Ishikawa (cell line): Measurements from ENCODE around the gene SEC24C.

Experiments
- CEBPB ChIP-seq: IDR thresholded peaks from 2 replicates; pipeline ENCODE4 v1.6.1; 2012
- CREB1 ChIP-seq: IDR thresholded peaks from 2 replicates; pipeline ENCODE4 v1.6.1; 2012; ENCODE audit warnings: low read depth
- EGR1 ChIP-seq: IDR thresholded peaks from 2 replicates; pipeline ENCODE4 v1.6.1; 2012
- EP300 ChIP-seq: IDR thresholded peaks from 2 replicates; pipeline ENCODE4 v1.6.1; 2012; ENCODE audit warnings: borderline replicate concordance
- FOXM1 ChIP-seq: IDR thresholded peaks from 2 replicates; pipeline ENCODE4 v1.6.1; 2012; ENCODE audit warnings: low read depth, borderline replicate concordance
- NFIC ChIP-seq: IDR thresholded peaks from 2 replicates; pipeline ENCODE4 v1.6.1; 2012
- RAD21 ChIP-seq: IDR thresholded peaks from 2 replicates; pipeline ENCODE4 v1.6.1; 2012; ENCODE audit warnings: low read depth
- TAF1 ChIP-seq: IDR thresholded peaks from 2 replicates; pipeline ENCODE4 v1.6.1; 2012; ENCODE audit warnings: low read depth, mild to moderate bottlenecking
- TCF12 ChIP-seq: IDR thresholded peaks from 2 replicates; pipeline ENCODE4 v1.6.1; 2012; ENCODE audit warnings: low read depth
- TEAD4 ChIP-seq: IDR thresholded peaks from 2 replicates; pipeline ENCODE4 v1.6.1; 2012
- YY1 ChIP-seq: IDR thresholded peaks from 2 replicates; pipeline ENCODE4 v1.6.1; 2012; ENCODE audit warnings: low read depth
- ZBTB7A ChIP-seq: IDR thresholded peaks from 2 replicates; pipeline ENCODE4 v1.6.1; 2012; ENCODE audit warnings: low read depth
- TF ChIP-seq, protein P1 (sequence below): IDR thresholded peaks from 2 replicates; pipeline ENCODE4 v1.6.1; 2012
- TF ChIP-seq, protein P2 (sequence below): IDR thresholded peaks from 2 replicates; pipeline ENCODE4 v1.6.1; 2012
- TF ChIP-seq, protein P3 (sequence below): IDR thresholded peaks from 2 replicates; pipeline ENCODE4 v1.6.1; 2012; ENCODE audit warnings: low read depth, mild to moderate bottlenecking

Gene SEC24C

DNA sequence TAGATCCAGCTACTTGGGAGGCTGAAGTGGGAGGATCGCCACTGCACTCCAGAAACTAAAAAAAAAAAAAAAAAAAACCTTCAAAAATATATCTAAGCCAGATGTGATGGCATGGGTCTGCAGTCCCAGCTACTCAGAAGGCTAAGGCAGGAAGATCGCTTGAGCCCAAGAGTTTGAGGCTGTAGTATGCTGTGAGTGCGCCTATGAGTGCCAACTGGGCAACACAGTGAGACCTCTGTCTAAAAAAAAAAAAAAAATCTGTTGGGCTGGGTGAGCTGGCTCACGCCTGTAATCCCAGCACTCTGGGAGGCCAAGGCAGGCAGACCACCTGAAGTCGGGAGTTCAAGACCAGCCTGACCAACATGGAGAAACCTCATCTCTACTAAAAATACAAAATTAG, 34.8 kb downstream of the SEC24C start:
- TF ChIP-seq, protein P1, sequence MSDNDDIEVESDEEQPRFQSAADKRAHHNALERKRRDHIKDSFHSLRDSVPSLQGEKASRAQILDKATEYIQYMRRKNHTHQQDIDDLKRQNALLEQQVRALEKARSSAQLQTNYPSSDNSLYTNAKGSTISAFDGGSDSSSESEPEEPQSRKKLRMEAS = no peak
- TF ChIP-seq TCF12 (no peak), TAF1 (no peak), YY1 (no peak), NFIC (no peak), FOXM1 (no peak)

DNA sequence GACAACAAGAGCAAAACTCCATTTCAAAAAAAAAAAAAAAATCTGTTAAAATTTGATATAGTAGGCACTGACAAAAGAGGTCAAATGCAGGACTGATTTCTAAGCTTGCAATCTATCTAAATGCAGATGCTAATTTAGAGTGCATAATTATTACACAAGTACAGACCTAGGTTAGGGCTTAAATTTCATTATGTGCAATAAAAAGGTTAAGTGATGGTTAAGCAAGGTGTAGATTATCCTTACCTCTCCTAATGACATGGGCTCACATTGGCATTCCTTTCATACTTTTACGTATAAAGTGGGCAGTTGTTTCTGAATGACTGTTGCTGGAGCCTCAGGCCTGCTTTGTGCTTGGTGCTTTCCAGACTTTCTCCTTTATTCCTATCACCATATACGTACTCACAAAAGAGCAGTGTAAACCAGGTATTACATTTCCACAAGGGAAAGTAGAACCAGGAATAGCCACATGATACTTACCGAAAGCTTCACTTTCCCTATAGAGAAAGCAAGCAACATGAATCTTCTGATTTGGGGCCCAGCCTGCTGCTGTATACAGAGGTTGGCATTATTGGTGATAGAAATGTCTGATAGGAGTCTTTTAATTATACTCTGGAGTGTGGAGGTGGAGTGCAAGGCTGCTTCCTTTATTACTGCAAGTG, 35.5 kb downstream of the SEC24C start:
- no peak for TF ChIP-seq TAF1

DNA sequence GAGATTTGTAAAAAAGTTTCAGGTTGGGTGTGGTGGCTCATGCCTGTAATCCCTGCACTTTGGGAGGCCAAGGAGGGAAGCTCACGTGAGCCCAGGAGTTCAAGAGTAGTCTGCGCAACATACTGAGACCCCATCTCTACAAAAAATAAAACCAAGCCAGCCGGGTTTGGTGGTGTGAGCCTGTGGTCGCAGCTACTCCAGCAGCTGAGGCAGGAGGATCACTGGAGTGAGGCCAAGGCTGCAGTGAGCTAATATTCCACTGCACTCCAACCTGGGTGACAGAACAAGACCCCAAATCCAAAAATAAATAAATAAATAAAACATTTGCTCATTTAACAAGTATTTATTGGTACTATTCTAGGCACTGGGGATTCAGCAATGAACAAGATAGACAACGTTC, 36.1 kb downstream of the SEC24C start:
- TF ChIP-seq RAD21 (no peak), TCF12 (no peak), YY1 (no peak), TAF1 (no peak), CREB1 (no peak)
- TF ChIP-seq, protein P1 = no peak
- TF ChIP-seq, protein P2, sequence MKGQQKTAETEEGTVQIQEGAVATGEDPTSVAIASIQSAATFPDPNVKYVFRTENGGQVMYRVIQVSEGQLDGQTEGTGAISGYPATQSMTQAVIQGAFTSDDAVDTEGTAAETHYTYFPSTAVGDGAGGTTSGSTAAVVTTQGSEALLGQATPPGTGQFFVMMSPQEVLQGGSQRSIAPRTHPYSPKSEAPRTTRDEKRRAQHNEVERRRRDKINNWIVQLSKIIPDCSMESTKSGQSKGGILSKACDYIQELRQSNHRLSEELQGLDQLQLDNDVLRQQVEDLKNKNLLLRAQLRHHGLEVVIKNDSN = no peak

DNA sequence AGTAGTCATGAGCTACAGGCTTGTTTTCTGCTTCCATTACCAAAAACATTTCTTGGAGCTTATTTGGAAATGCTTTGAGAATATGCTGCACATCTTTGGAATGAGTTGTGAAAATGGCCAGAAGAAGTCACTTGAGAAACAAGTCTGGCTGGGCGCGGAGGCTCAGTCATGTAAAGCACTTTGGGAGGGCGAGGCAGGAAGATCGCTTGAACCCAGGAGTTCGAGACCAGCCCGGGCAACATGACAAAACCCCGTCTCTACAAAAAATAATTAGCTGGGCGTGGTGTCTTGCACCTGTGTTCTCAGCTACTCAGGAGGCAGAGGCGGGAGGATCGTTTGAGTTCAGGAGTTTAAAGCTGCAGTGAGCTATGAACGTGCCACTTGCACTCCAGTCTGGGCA, 36.8 kb downstream of the SEC24C start:
- TF ChIP-seq, protein P2 = no peak
- TF ChIP-seq NFIC (no peak), YY1 (no peak), RAD21 (no peak), ZBTB7A (no peak), TAF1 (no peak), EP300 (no peak), EGR1 (no peak), CREB1 (no peak)
- TF ChIP-seq, protein P3, sequence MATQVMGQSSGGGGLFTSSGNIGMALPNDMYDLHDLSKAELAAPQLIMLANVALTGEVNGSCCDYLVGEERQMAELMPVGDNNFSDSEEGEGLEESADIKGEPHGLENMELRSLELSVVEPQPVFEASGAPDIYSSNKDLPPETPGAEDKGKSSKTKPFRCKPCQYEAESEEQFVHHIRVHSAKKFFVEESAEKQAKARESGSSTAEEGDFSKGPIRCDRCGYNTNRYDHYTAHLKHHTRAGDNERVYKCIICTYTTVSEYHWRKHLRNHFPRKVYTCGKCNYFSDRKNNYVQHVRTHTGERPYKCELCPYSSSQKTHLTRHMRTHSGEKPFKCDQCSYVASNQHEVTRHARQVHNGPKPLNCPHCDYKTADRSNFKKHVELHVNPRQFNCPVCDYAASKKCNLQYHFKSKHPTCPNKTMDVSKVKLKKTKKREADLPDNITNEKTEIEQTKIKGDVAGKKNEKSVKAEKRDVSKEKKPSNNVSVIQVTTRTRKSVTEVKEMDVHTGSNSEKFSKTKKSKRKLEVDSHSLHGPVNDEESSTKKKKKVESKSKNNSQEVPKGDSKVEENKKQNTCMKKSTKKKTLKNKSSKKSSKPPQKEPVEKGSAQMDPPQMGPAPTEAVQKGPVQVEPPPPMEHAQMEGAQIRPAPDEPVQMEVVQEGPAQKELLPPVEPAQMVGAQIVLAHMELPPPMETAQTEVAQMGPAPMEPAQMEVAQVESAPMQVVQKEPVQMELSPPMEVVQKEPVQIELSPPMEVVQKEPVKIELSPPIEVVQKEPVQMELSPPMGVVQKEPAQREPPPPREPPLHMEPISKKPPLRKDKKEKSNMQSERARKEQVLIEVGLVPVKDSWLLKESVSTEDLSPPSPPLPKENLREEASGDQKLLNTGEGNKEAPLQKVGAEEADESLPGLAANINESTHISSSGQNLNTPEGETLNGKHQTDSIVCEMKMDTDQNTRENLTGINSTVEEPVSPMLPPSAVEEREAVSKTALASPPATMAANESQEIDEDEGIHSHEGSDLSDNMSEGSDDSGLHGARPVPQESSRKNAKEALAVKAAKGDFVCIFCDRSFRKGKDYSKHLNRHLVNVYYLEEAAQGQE = no peak

DNA sequence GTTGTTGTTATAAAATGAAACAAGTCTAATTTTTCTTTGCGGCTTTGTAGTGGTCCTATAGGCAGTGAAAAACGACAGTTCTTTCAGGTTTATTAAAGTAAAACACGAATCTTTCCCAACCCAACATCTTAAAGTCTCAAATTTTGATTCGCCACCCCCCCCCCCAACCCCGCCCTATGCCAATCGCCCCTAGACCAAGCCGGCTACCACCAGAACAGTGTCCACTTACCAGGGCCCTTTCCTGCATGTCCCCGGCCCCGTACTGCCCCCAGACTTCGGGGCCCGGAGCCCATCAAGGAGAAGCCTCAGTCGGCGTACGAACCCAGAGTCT, 37.3 kb downstream of the SEC24C start:
- TF ChIP-seq EP300 (no peak), ZBTB7A (no peak), FOXM1 (no peak), CEBPB (no peak), TAF1 (no peak)

DNA sequence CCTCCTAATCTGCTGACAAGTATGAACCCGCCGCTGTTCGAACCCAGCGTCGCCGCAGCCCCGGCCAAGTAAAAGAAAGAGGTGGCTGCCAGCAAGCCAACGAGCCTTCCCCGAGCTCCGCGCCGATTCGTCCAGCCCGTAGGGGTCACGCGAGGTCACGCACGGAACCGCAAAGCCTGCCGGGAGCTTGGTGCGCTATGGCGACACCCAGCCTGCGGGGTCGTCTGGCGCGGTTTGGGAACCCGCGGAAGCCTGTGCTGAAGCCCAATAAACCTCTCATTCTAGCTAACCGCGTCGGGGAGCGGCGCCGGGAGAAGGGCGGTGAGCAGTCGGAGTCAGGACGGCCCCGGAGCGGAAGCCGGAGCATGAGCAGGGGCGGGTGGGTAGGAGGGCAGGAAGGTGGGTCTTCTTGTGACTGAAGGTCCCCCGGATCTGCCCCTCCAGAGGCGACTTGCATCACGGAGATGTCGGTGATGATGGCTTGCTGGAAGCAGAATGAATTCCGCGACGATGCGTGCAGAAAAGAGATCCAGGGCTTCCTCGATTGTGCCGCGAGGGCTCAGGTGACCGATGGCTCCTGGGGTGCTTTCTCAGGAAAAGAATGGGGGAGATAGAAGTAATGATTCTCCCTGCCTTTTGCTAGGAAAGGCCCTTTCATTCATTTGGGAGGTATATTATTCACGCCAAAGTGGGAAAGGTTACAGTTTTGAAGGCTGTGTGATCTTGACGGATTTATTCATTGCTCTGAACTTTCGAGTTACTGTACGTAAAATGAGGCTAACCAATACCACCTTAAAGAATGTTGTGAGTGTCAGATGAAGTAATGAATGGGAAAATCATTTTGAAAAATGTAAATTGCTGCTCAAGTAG, 37.9 kb downstream of the SEC24C start, which contains the start of gene CHCHD1:
Gene CHCHD1 (plus strand): TSS at position 170 of the 870 bp plus-strand sequence. CDS start 28 bp downstream, at position 198.
- TF ChIP-seq NFIC = peak; percentile 62
- TF ChIP-seq, protein P3 = 0 out of 2 replicates have a peak, but pooled peaks have one; percentile 27
- TF ChIP-seq, protein P1 = peak; percentile 92
- peak; percentile 99 for TF ChIP-seq TAF1
- TF ChIP-seq RAD21 = no peak
- TF ChIP-seq TEAD4 = 0 out of 2 replicates have a peak, but pooled peaks have one; percentile 13
- peak; percentile 6; the same call in 1 of the 2 replicates for TF ChIP-seq CEBPB
- peak; percentile 98 for TF ChIP-seq YY1
- TF ChIP-seq TCF12 = peak; percentile 85
- TF ChIP-seq EP300 = peak; percentile 43; the same call in 1 of the 2 replicates
- no peak for TF ChIP-seq FOXM1
- TF ChIP-seq, protein P2 = peak; percentile 79
- TF ChIP-seq EGR1 = peak; percentile 67
- TF ChIP-seq ZBTB7A = peak; percentile 92
- TF ChIP-seq CREB1 = no peak
